Tibial nerve (tissue), 3 donors: Measurements from ENCODE around the gene CTNNA3.

Experiments
- POLR2A ChIP-seq, 2 donors: fragments of 450-650 bp; IDR thresholded peaks; one replicate each; pipeline ENCODE4 v1.6.1; 2017; ENCODE audit warnings: antibody characterized with exemption in 2 of 2, mild to moderate bottlenecking in 2 of 2, moderate library complexity in 2 of 2
- TF ChIP-seq, protein P1 (sequence below), 5 experiments: fragments of 200-600 bp in 3 of 5; fragments of 450-650 bp in 2 of 5; sonication (generic) in 3 of 5; IDR thresholded peaks; one replicate each; pipeline ENCODE4 v1.5.1; 2016 to 2019; ENCODE audit warnings: antibody characterized with exemption in 5 of 5, mild to moderate bottlenecking in 3 of 5, moderate library complexity in 2 of 5

DNA sequence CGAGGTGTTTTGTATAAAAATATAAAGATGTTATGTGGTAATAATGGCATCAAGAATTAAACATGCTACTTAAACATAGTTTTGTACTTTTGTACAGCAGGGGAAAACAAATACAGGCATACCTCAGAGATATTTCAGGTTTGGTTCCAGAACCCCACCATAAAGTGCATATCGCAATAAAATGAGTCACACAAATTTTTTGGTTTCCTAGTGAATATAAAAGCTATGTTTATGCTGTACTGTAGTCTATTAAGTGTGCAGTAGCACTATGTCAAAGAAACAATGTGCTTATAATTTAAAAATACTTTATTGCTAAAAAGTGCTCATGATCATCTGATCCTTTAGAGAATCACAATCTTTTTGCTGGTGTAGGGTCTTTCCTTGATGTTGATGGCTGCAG is 752.4 kb downstream of the CTNNA3 start:
- TF ChIP-seq, protein P1, sequence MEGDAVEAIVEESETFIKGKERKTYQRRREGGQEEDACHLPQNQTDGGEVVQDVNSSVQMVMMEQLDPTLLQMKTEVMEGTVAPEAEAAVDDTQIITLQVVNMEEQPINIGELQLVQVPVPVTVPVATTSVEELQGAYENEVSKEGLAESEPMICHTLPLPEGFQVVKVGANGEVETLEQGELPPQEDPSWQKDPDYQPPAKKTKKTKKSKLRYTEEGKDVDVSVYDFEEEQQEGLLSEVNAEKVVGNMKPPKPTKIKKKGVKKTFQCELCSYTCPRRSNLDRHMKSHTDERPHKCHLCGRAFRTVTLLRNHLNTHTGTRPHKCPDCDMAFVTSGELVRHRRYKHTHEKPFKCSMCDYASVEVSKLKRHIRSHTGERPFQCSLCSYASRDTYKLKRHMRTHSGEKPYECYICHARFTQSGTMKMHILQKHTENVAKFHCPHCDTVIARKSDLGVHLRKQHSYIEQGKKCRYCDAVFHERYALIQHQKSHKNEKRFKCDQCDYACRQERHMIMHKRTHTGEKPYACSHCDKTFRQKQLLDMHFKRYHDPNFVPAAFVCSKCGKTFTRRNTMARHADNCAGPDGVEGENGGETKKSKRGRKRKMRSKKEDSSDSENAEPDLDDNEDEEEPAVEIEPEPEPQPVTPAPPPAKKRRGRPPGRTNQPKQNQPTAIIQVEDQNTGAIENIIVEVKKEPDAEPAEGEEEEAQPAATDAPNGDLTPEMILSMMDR (IDR thresholded peaks at IDR 0.05), result no peak
- no peak for TF ChIP-seq POLR2A (IDR thresholded peaks at IDR 0.05)
